Measurements from ENCODE around the gene C3orf22. TPM values are rescaled to one million over a fixed set of nuclear protein-coding genes. Genes with fewer than 3 reads are reported as not detected.

The C3orf22 gene
- total RNA-seq, 1 donor: not detected

DNA sequence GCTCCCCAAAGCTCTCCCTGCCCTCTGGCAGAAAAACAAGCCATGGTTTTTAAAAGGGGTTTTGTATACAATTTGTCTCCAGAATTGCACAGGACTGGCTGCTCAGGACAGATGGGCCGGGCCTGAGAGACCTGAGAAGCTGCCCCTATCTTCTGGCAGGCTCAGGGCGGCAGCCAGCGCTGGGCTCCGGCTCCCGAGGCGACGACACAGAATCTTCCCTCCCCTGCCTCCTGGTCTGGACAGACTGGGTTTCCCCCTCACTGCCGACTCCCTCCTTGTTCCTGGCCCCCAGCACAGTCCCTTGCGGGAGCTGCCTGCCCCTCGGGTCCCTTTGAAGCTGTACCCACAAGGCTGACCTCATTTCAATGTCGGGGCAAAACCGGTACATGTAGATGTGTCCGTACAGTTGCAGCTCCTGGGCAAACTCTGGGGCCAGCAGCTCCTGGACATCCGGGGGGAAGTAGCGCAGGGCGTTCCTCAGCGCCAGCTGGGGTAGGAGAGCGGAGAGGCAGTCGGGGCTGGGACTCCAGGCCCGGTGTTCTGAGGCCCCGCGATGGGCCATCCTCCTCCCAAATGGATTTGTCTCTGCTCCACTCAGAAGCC lies 48.3 kb downstream of the C3orf22 start:
- Histone ChIP-seq H3K4me3 (ENCODE audit: insufficient read depth, low read length) (no peak overlapping the region), H3K27ac (ENCODE audit: low read depth, low read length) (no peak overlapping the region), H3K4me2 (ENCODE audit: insufficient read depth, low read length) (no peak overlapping the region), H3K36me3 (ENCODE audit: insufficient read depth, low read length) (no peaks in the 10 kb centered on the region), H3K27me3 (ENCODE audit: insufficient read depth, low read length) (peaks cover 6% of the 10 kb centered on the region), H2AFZ (ENCODE audit: low read length) (no peak overlapping the region), H3K9me3 (ENCODE audit: low read depth, low read length) (no peaks in the 10 kb centered on the region), H3K4me1 (ENCODE audit: insufficient read depth, low read length) (no peaks in the 10 kb centered on the region), H3K79me2 (ENCODE audit: insufficient read depth, low read length) (no peaks in the 10 kb centered on the region), H4K20me1 (ENCODE audit: insufficient read depth, low read length) (no peaks in the 10 kb centered on the region)
- DNase-seq (ENCODE audit: insufficient read length, low spot score, missing footprints): peak; percentile 66
- TF ChIP-seq, protein P1, sequence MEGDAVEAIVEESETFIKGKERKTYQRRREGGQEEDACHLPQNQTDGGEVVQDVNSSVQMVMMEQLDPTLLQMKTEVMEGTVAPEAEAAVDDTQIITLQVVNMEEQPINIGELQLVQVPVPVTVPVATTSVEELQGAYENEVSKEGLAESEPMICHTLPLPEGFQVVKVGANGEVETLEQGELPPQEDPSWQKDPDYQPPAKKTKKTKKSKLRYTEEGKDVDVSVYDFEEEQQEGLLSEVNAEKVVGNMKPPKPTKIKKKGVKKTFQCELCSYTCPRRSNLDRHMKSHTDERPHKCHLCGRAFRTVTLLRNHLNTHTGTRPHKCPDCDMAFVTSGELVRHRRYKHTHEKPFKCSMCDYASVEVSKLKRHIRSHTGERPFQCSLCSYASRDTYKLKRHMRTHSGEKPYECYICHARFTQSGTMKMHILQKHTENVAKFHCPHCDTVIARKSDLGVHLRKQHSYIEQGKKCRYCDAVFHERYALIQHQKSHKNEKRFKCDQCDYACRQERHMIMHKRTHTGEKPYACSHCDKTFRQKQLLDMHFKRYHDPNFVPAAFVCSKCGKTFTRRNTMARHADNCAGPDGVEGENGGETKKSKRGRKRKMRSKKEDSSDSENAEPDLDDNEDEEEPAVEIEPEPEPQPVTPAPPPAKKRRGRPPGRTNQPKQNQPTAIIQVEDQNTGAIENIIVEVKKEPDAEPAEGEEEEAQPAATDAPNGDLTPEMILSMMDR (IDR thresholded peaks at IDR 0.05; ENCODE audit: extremely low read depth, low read depth, low read length): no peak

DNA sequence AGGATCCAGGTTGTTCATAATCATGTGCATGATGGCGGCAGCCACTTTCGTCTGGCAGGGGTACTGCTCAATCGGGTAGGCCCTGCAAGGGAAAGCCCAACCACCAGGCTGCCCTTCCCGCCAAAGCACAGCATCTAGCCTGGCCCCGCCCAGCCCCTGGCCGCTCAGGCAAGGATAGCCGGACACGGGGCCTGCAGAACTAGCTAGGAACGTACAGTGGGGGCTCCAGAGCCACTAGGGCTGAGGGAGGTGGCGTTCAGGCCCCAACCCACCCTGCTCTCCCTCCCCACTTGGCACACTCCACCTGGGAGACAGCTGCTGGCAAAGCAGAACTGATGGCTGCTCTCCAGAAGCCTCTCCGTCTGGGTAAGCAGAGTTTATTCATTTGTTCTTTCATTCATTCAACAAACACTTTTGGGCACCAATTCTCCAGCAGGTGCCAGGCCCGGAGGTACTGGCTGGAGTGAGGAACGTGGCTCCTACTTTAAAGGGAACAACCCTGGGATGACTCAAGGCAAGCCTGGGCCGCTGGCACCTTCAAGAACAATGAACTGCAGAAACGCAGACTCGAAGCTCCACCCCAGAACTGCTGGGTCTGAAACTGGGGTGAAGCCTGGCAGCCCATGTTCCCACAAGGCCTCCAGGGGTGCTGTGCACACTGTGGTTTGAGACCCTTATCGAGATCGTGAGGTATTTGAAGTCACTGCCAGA lies 49.0 kb downstream of the C3orf22 start:
- no peaks in the 10 kb centered on the region for H3K36me3 ChIP-seq (ENCODE audit: insufficient read depth, low read length)
- no peak overlapping the region for H2AFZ ChIP-seq (ENCODE audit: low read length)
- H3K9me3 ChIP-seq (ENCODE audit: low read depth, low read length): no peaks in the 10 kb centered on the region
- H4K20me1 ChIP-seq (ENCODE audit: insufficient read depth, low read length): no peaks in the 10 kb centered on the region
- DNase-seq (ENCODE audit: insufficient read length, low spot score, missing footprints): peak; percentile 62
- no peaks in the 10 kb centered on the region for H3K4me1 ChIP-seq (ENCODE audit: insufficient read depth, low read length)
- H3K4me3 ChIP-seq (ENCODE audit: insufficient read depth, low read length): no peak overlapping the region
- TF ChIP-seq, protein P1 (IDR thresholded peaks at IDR 0.05; ENCODE audit: extremely low read depth, low read depth, low read length): no peak
- peaks cover 9% of the 10 kb centered on the region for H3K27me3 ChIP-seq (ENCODE audit: insufficient read depth, low read length)
- no peak overlapping the region for H3K4me2 ChIP-seq (ENCODE audit: insufficient read depth, low read length)
- H3K27ac ChIP-seq (ENCODE audit: low read depth, low read length): no peak overlapping the region
- H3K79me2 ChIP-seq (ENCODE audit: insufficient read depth, low read length): no peaks in the 10 kb centered on the region

GRCh38 chr3:126508564-126508964 lies 50.2 kb downstream of the C3orf22 start:
- Histone ChIP-seq H3K9me3 (ENCODE audit: low read depth, low read length) (no peaks in the 10 kb centered on the region), H3K4me1 (ENCODE audit: insufficient read depth, low read length) (no peaks in the 10 kb centered on the region), H3K79me2 (ENCODE audit: insufficient read depth, low read length) (no peaks in the 10 kb centered on the region), H2AFZ (ENCODE audit: low read length) (no peak overlapping the region), H3K27me3 (ENCODE audit: insufficient read depth, low read length) (peaks cover 11% of the 10 kb centered on the region), H3K27ac (ENCODE audit: low read depth, low read length) (no peak overlapping the region), H3K4me3 (ENCODE audit: insufficient read depth, low read length) (no peak overlapping the region), H4K20me1 (ENCODE audit: insufficient read depth, low read length) (no peaks in the 10 kb centered on the region), H3K4me2 (ENCODE audit: insufficient read depth, low read length) (no peak overlapping the region), H3K36me3 (ENCODE audit: insufficient read depth, low read length) (no peaks in the 10 kb centered on the region)
- no peak for DNase-seq (ENCODE audit: insufficient read length, low spot score, missing footprints)
- TF ChIP-seq, protein P1 (IDR thresholded peaks at IDR 0.05; ENCODE audit: extremely low read depth, low read depth, low read length): no peak

GRCh38 chr3:126507886-126508285 lies 50.8 kb downstream of the C3orf22 start:
- Histone ChIP-seq H2AFZ (ENCODE audit: low read length) (no peak overlapping the region), H3K4me1 (ENCODE audit: insufficient read depth, low read length) (no peaks in the 10 kb centered on the region), H4K20me1 (ENCODE audit: insufficient read depth, low read length) (no peaks in the 10 kb centered on the region), H3K4me2 (ENCODE audit: insufficient read depth, low read length) (no peak overlapping the region), H3K9me3 (ENCODE audit: low read depth, low read length) (no peaks in the 10 kb centered on the region), H3K27ac (ENCODE audit: low read depth, low read length) (no peak overlapping the region), H3K36me3 (ENCODE audit: insufficient read depth, low read length) (no peaks in the 10 kb centered on the region), H3K79me2 (ENCODE audit: insufficient read depth, low read length) (no peaks in the 10 kb centered on the region), H3K4me3 (ENCODE audit: insufficient read depth, low read length) (no peak overlapping the region), H3K27me3 (ENCODE audit: insufficient read depth, low read length) (peaks cover 11% of the 10 kb centered on the region)
- no peak for DNase-seq (ENCODE audit: insufficient read length, low spot score, missing footprints)
- TF ChIP-seq, protein P1 (IDR thresholded peaks at IDR 0.05; ENCODE audit: extremely low read depth, low read depth, low read length): no peak
